GM21360 (cell line): ENCODE results near the gene SLC49A3.
"Not testable (repeated sequence)": the region's sequence is repeated elsewhere in the genome, so short reads cannot be mapped to it uniquely, and the experiment has no call there.

Experiments
- ATAC-seq: cut with Tn5 transposase; IDR thresholded peaks from one replicate; pipeline ENCODE4 v1.9.1; 2021; ENCODE audit warnings: mild to moderate bottlenecking, moderate library complexity; ENCODE audit not compliant: unreplicated experiment

Gene SLC49A3

GRCh38 chr4:654871-655463 is 34.0 kb downstream of the SLC49A3 start:
- ATAC-seq: no peak

- no peak for ATAC-seq
Observed at GRCh38 chr4:654503-654845, 34.5 kb downstream of the SLC49A3 start.

GRCh38 chr4:653831-654502 is 35.0 kb downstream of the SLC49A3 start:
- ATAC-seq: no peak

- no peak for ATAC-seq
Observed at GRCh38 chr4:653080-653821, 35.7 kb downstream of the SLC49A3 start.

GRCh38 chr4:651884-652642 is 36.9 kb downstream of the SLC49A3 start:
- no peak for ATAC-seq

GRCh38 chr4:650951-651883 is 37.7 kb downstream of the SLC49A3 start:
- no peak for ATAC-seq

GRCh38 chr4:650461-650860 is 38.5 kb downstream of the SLC49A3 start:
- ATAC-seq: no peak

- no peak for ATAC-seq
Observed at GRCh38 chr4:649751-650310, 39.1 kb downstream of the SLC49A3 start.

- no peak for ATAC-seq
Observed at GRCh38 chr4:649293-649625, 39.7 kb downstream of the SLC49A3 start.

GRCh38 chr4:648579-649292 is 40.2 kb downstream of the SLC49A3 start:
- no peak for ATAC-seq

GRCh38 chr4:647481-647880 is 41.5 kb downstream of the SLC49A3 start:
- no peak for ATAC-seq

- no peak for ATAC-seq
Observed at GRCh38 chr4:646460-646859, 42.5 kb downstream of the SLC49A3 start.

- ATAC-seq: not testable (repeated sequence)
Observed at GRCh38 chr4:642366-642765, 46.6 kb downstream of the SLC49A3 start.

GRCh38 chr4:637536-638280 is 51.2 kb downstream of the SLC49A3 start:
- no peak for ATAC-seq

- ATAC-seq: no peak
Observed at GRCh38 chr4:636628-637159, 52.3 kb downstream of the SLC49A3 start.

GRCh38 chr4:635851-636627 is 52.9 kb downstream of the SLC49A3 start:
- ATAC-seq: no peak

GRCh38 chr4:635066-635835 is 53.7 kb downstream of the SLC49A3 start:
- ATAC-seq: not testable (repeated sequence)
